ENCODE measurements around the gene DCAF12. TPM values are rescaled to one million over a fixed set of nuclear protein-coding genes. Genes with fewer than 3 reads are reported as not detected.

DCAF12 gene
- total and polyA plus RNA-seq, 2 of the 8 experiments (the other 6 are each of a cell fraction or from before 2014, with no cell fraction given): 22.7 to 29.2 TPM

DNA sequence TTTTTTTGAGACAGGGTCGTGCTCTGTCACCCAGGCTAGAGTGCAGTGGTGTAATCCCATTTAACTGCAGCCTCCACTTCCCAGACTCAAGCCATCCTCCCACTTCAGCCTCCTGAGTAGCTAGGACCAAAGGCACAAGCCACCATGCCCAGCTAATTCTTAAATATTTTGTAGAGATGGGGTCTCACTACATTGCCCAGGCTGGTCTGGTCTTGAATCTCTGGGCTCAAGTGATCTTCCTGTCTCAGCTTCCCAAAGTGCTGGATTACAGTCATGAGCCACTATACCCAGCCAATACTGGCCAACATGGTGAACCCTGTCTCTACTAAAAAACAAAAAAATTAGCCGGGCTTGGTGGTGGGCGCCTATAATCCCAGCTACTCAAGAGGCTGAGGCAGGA lies 6.8 kb downstream of the DCAF12 start:
- Histone ChIP-seq H3K27ac (ENCODE audit: low read depth, low read length) (no peak overlapping the region), H2BK5ac (ENCODE audit: low read depth, low read length) (no peak overlapping the region), H4K5ac (ENCODE audit: insufficient read length, low read depth, low read length) (no peak overlapping the region), H2BK15ac (ENCODE audit: low read length) (no peak overlapping the region), H3K18ac (ENCODE audit: extremely low read depth, low read length) (no peak overlapping the region), H2AK5ac (ENCODE audit: low read depth, low read length) (no peak overlapping the region), H3K36me3 (ENCODE audit: control insufficient read depth in 2 of 4, insufficient read depth in 4 of 4, low read length in 3 of 4) (peaks cover 2 to 49% (median 12%) of the 10 kb centered on the region in 4 experiments; a peak in 6 of 8 replicates), H3K4me3 (ENCODE audit: extremely low read depth in 1 of 4, insufficient read depth in 2 of 4, low read depth in 3 of 4, low read length in 4 of 4) (no peak overlapping the region), H2BK120ac (replicated peaks; ENCODE audit: low read depth, low read length) (no peak overlapping the region), H2AFZ (ENCODE audit: low read length) (no peak overlapping the region), H3K9me3 (ENCODE audit: insufficient read depth in 2 of 2, low read depth in 1 of 2, low read length in 1 of 2) (no peaks in the 10 kb centered on the region), H4K8ac (ENCODE audit: extremely low read depth, insufficient read depth, low read length) (no peak overlapping the region), H3K9ac (replicated peaks in 1 of 4; ENCODE audit: extremely low read depth in 1 of 4, low read depth in 3 of 4, low read length in 3 of 4) (no peak overlapping the region), H3K23me2 (ENCODE audit: low read depth, low read length) (no peaks in the 10 kb centered on the region), H3K23ac (ENCODE audit: insufficient read length) (no peak overlapping the region), H3K79me1 (ENCODE audit: low read depth, low read length) (peaks cover 2% of the 10 kb centered on the region; the same call in 1 of the 2 replicates), H2BK20ac (ENCODE audit: low read length) (no peak overlapping the region), H4K91ac (replicated peaks; ENCODE audit: insufficient read length, low read length) (no peak overlapping the region), H3K4me2 (ENCODE audit: insufficient read depth in 1 of 2, low read depth in 2 of 2, low read length in 2 of 2) (no peak overlapping the region), H3K14ac (ENCODE audit: insufficient read length) (no peak overlapping the region), H3K56ac (replicated peaks; ENCODE audit: insufficient read length, low read depth, low read length) (no peak overlapping the region), H2BK12ac (ENCODE audit: low read depth, low read length) (no peak overlapping the region), H3K4me1 (replicated peaks in 1 of 4; ENCODE audit: control insufficient read depth in 3 of 4, insufficient read depth in 4 of 4, low read length in 3 of 4) (no peaks in the 10 kb centered on the region), H3K27me3 (replicated peaks in 1 of 4; ENCODE audit: control insufficient read depth in 3 of 4, extremely low read depth in 1 of 4, insufficient read depth in 3 of 4, low read length in 3 of 4) (no peaks in the 10 kb centered on the region), H3K4ac (replicated peaks; ENCODE audit: insufficient read length, low read depth, low read length) (no peak overlapping the region), H4K20me1 (replicated peaks in 1 of 2; ENCODE audit: control insufficient read depth in 1 of 2, insufficient read depth in 2 of 2, low read length in 2 of 2) (peaks cover 4 to 5% of the 10 kb centered on the region in 2 experiments), H3K79me2 (ENCODE audit: control insufficient read depth in 1 of 2, insufficient read depth in 2 of 2, low read length in 2 of 2) (peaks cover 0 to 55% of the 10 kb centered on the region in 2 experiments; a peak in 3 of 4 replicates)
- FAIRE-seq (no peak), DNase-seq (ENCODE audit: low read depth in 1 of 2, low spot score in 2 of 2) (no peak)
- ChIA-PET CTCF (ENCODE audit: partially characterized antibody) (interaction anchor here (0.6 to 0.7 kb wide), 2 partner anchors 22 to 145 kb away, joined by 3 read pairs; no protein-coding TSS in a partner anchor), POLR2A (ENCODE audit: partially characterized antibody) (interaction anchor here (1.0 to 1.1 kb wide), 2 partner anchors 11 to 59 kb away, joined by 4 read pairs; partner anchors contain the start of gene UBAP1)
- TF ChIP-seq SUZ12 (IDR thresholded peaks at IDR 0.05; ENCODE audit: low read length): no peak
- no peak for TF ChIP-seq YY1 (IDR thresholded peaks at IDR 0.05; ENCODE audit: low read depth, low read length)
- no peak for TF ChIP-seq MAFK (IDR thresholded peaks at IDR 0.05; ENCODE audit: low read depth, low read length)
- no peak for TF ChIP-seq EP300 (IDR thresholded peaks at IDR 0.05; ENCODE audit: borderline replicate concordance in 1 of 2, low read depth in 2 of 2, low read length in 2 of 2)
- no peak for TF ChIP-seq ASH2L (IDR thresholded peaks at IDR 0.05; ENCODE audit: low read length)
- no peak for TF ChIP-seq RBBP5 (IDR thresholded peaks at IDR 0.05; ENCODE audit: borderline replicate concordance, low read depth, low read length)
- no peak for TF ChIP-seq KDM4A (IDR thresholded peaks at IDR 0.05; ENCODE audit: low read depth, low read length, severe bottlenecking)
- no peak for TF ChIP-seq RXRA (IDR thresholded peaks at IDR 0.05; ENCODE audit: insufficient read depth, low read depth, low read length)
- TF ChIP-seq NANOG (IDR thresholded peaks at IDR 0.05; ENCODE audit: insufficient read depth, low read depth, low read length, poor library complexity, severe bottlenecking): no peak
- TF ChIP-seq POLR2AphosphoS5 (IDR thresholded peaks at IDR 0.05; ENCODE audit: low read depth, low read length): no peak
- TF ChIP-seq NRF1 (IDR thresholded peaks at IDR 0.05; ENCODE audit: low read depth, low read length): no peak
- no peak for TF ChIP-seq SIRT6 (IDR thresholded peaks at IDR 0.05; ENCODE audit: low read length)
- WGBS, 2 experiments (ENCODE audit: extremely low coverage in 1 of 2, insufficient coverage in 1 of 2, insufficient read length in 1 of 2, insufficient replicate concordance in 2 of 2, low coverage in 1 of 2, low lambda C conversion rate in 2 of 2, missing lambda C conversion rate in 1 of 2): 84% methylated on average over 2 of the region's 3 CpGs; no CpG with 5 or more reads in 1 of the 2 experiments
